CD4-positive, alpha-beta T cell treated with Interleukin-4 for 4 hours (primary cell): ENCODE data around the gene C1QTNF12.

Experiments used
- DNase-seq: peaks from one replicate; pipeline ENCODE4 v3.0.0-alpha.2; 2020

Gene C1QTNF12

DNA sequence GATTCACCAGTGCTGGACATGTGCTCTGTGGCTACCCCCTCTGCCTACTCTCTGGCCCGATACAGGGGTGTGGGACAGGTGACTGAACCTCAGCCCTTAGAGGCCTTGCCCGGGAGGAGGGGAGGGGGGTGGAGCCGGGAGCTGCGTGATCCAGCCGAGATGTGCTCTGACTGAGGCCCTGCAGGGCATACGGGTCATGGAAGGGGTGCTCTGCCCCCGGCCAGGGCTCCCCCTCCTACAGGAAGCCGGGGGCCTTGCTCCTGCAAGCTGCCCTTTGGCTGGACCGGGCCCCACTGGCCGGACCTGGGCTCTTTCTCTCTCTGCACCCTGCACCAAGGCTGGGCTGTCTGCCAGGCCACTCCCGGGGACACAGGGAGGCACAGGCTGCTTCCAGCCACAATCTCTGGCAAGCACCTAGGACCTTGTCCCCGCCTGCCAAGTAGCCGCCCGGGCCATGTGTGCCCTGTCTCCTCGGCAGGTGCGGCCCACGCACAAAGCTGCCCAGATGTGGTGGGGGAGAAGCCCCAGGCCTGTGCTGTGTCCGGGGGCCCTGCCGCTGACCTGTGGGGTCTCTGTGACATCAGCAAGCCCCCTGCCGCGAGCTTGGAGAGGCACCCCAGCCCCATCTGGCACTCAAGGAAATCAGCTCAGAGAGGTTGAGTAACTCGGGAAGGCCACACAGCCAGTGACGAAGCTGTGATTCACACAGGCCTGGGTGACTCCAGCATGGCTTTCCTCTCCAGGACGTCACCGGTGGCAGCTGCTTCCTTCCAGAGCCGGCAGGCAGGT is 35.2 kb upstream of the C1QTNF12 start:
- no peak for DNase-seq

DNA sequence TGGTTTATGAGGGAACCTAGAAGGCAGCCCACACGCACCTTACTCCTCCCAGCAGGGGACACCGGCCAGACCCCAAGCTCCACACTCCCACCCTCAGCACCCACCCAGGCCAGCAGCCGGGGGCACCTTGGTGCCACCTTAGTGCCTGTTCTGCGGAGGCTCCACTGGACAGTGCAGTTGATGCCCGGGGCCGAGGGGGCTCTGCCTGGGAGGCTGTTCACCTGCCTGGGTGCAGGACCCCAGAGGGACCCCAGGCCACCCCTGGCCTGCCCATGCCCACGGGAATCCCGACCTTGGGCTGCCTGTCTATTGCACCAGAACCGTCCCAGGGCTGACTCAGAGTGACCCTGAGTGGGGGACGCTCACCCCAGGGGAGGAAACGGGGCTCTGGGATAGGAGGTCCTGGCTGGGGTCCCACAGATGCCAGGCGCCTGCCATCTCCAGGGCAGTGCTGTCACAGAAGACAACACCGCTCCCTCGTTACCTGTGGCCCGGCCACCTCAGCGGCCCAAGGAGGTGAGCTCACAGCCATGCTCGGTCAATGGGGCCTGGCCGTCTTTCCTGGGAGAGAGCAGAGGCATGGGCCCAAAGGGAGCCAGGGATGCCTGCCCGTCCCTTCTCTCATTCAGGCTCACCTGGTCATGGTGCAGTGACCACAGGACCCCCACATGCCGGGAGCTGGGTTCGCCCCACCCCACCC is 34.4 kb upstream of the C1QTNF12 start:
- DNase-seq = no peak

DNA sequence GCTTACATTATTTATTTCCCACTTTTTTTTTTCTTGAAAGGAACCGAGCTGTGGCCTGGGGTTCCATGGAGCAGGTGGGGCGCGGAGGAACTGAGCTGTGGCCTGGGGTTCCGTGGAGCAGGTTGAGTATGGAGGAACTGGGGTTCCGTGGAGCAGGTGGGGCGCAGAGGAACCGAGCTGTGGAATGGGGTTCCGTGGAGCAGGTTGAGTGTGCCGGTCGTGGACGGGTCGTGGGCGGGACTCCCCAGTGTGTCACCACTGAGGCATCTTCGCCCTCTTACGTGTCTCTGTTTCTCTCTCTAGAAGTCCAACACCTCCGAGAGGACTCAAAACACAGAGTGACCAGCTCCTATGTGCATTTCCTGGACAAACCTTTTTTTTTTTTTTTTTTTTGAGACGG is 32.5 kb upstream of the C1QTNF12 start:
- DNase-seq = no peak

DNA sequence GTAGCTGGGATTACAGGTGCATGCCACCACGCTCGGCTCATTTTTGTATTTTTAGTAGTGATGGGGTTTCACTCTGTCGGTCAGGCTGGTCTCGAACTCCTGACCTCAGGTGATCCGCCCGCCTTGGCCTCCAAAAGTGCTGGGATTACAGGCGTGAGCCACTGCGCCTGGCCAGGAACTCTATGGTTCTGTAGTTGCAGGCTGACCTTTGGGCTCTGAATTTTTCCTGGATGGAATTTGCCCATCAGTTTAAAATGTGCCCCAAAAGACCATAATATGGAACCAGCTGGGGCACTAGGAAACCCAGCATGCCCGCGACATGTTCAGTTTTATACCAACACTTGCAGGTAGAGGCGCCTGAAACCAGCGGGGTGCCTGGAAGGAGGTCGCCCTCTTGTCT is 32.1 kb upstream of the C1QTNF12 start:
- DNase-seq = no peak

DNA sequence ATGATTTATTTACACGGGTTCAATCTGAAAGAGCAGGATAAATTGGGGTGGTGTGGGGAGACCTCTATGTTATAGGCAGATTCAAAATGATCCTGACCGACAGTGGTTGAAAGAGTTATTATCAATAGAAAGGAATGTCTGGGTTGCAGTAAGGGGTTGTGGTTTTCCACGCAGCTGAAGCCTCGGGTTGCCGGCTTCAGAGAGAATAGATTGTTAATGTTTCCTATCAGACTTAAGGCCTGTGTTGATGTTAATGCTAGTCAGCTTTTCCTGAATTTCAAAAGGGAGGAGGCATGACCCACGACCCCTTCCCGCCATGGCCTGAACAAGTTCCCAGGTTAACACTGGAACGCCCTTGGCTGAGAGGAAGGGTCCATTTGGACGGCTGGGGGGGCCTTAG is 29.3 kb upstream of the C1QTNF12 start:
- no peak for DNase-seq

DNA sequence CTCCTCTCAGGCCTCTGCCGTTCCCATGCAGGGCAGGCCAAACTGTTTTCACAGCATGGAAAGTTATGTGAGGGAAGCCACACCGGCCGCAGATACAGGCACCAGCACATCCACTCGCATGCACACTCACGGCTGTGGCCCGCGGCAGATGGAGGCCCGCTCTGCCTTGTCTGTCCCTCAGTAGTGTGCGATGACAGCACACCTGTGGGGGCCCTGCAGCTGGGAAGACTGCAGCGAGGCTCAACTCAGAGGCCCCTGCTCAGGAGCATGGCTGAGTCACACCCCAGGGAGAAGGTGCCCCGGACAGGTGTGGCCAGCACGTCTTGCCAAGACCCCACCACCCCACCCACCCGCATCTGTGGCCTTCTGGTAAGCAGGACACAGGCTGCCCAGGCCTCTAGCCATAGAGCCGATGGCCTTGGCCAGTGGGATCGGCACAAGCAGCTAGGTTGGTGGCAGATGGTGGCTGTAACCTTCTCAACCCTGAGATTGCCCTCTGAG is 28.5 kb upstream of the C1QTNF12 start:
- no peak for DNase-seq

DNA sequence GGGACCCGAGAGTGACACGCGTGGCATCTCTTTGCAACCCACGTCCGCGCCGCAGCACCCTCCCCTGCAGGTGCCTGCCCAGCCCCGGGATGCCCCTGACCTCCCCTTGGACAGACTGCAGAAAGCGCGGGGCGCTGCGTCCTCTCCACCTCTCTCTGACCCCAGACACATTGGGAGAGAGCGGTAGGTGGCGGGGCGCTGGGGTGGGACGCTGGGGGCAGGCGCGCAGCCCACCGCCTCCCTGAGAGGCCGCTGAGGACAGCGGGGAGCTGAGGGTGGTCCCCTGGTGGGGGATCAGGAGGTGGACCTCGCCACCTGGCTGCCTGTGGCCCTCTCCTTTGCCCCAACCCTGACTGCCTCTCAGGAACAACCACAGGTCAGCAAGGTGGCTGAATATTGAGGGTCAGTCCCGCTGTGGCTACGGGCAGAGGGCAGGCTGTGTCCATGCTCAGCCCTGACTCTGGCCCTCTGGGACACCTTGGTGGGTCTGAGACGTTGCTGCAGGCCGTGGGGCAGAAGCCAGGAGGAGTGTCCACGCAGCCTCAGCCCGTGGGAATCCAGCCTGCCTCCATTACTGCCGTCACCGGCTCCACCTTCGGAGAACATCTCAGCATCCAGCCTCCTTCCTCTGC is 27.9 kb upstream of the C1QTNF12 start:
- DNase-seq = no peak

DNA sequence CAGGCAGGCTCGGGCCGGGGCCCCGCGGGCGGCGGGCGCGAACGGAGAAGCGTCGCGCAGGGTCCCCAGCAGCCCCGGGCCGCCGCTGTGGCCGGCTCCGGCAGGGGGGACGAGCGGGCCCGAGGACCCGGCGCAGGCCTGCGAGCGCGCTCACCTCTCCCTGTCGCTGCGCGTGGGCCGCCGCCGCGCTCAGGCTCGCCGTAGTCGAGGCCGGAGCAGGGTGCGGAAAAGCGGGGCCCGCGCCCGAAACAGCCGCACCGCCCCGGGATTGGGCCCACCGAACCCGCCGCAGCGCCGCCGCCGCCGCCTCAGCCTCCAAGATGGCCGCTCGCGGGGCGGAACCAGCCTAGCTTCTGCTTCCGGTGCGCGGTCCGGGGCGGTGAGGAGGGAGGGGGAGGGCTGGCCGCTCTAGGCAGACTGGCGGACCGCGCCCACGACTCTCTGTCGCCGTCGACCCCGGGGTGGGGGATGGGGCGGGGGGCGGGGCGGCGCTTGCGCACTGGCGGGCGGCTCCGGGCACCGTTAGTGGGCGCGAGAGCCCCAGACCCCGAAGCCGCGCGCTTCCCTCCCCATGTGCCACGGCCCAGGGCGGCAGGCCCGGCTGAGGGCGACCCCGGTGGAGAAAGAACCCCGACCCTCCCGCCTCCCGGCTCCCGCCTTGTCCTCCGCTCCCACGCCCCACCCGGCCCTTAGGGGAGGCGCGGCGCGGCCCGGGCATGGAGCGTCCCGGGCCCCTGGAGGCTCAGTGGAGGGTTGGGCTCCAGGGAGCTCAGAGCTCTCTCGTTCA is 27.2 kb upstream of the C1QTNF12 start, which contains the start of gene UBE2J2:
TSS of gene UBE2J2 (minus strand) at position 343 of the 787 bp plus-strand sequence. CDS start 5,862 bp downstream, outside the sequence.
- DNase-seq = peak; percentile 91

DNA sequence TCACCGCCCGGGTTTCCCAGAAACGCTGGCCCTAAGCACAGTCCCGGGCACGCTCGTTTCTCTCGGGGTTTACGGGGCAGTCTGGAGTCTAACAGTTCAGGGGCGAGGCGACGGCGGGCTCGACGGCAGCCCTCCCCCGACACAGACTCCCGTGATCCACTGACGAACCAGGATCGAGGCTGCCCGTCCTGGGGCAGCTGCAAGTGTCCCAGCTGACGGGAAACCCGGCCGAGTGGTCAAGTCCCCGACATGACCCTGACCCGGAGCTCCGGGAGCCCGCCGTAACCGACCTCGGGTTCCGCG is 26.6 kb upstream of the C1QTNF12 start:
- no peak for DNase-seq

DNA sequence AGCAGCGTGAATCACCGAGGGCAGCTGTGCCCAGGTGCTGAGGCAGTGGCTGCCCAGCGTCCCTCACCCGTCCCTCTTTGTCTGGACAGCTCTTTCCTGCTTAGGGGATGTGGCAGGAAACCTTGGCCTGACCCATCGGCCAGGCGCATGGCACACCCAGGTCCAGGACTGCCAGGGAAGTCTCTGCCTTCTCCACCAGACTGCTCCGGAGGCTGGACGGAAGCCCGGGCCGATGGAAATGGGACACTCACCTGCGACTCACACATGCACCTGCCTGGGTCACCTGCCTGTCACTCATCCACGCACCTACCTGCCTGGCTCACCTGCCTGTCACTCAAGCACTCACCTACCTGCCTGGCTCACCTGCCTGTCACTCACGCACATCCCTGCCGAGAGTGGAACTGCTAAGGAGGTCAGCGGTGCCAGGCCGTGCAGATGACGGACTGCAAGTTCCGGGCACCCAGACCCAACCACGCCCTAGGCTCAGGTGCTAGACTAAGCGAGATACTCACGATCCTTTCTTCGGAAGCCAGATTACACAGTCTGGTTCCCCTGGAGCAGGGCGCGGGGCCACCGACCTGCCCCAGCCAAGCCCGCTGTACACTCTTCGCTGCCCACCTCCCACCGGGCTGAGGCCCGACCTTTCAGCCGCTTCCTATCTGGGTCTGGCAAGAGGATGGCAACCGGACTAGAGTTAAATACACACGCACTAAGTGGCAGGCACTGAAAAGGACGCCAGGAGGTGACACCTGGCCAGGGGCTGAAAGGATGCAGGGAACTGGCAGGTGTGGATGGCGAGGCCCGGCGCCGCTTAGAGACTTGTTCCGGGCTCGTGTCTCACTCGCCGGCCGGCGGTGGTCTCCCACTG is 26.1 kb upstream of the C1QTNF12 start:
- DNase-seq = no peak

DNA sequence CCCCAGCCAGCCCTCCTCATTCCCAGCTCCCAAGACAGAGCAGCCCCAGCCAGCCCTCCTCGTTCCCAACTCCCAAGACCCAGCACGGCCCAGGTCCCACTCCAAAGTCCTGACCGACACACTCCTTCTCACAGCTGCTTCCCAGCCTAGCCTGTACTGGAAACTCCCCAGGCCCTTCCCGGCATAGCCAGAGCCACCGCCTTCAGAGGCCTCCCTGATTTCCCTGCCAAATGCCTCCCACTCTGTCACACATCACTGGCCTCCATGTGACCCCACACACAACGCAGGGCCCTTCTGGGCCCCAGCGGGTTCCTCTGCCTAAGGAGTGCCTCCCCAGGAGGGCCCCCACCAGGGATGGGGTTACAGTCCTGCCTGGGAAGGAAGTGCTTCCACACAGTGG is 24.3 kb upstream of the C1QTNF12 start:
- DNase-seq = no peak

DNA sequence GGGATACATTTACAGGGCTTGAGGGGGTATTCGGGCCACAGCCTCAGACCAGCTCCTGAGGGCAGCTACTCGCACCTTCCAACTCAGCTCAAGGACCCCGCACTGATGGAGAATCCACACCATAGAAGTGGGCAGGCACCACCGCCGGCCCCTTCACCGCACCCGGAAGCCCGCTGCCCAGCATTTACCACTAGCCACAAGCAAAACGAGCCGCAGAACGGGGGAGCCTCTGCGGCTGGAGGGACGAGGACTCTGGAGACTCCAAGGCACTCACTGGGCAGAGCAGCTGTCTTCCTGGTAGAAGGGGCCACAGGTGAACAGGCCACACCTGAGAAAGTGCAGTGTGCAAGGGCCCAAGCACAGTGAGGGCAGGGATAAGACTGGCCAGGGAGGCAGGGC is 21.8 kb upstream of the C1QTNF12 start:
- DNase-seq = no peak

DNA sequence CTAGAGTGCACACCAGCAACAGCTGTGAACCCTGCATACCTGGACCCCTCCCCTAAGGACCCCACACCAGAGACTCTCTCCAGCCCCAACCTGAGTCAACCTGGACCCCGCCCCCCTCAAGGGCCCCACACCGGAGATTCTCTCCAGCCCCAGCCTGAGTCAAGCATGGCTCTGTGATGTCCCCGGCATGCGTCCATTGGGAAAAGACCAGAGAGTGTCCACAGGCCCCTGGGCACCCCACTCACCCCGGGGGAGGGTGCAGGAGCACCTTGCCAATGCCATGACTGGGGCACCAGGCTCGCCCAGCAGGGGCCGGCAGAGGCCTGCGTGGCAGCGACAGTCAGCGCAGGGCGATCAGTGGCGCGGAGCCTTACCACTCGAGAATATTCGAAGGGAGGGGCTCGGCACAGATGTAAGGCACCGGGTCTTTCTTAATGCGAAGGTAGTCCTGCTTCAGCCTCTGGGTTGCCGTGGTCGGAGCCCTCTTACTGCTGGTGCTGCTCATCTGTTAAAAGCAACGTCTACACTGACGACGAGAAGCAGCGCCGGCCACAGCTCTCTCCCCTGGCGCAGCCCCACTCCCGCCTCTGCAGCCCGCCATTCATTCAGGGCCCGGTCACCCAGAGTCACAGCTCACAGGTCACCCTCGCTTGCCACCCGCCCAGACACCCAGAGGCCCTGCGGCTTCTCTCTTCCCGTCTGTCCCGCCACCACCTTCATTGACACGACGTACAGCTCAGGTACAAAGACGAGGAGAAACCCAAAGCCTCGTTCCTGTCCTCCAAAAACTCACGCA is 21.2 kb upstream of the C1QTNF12 start:
- no peak for DNase-seq

DNA sequence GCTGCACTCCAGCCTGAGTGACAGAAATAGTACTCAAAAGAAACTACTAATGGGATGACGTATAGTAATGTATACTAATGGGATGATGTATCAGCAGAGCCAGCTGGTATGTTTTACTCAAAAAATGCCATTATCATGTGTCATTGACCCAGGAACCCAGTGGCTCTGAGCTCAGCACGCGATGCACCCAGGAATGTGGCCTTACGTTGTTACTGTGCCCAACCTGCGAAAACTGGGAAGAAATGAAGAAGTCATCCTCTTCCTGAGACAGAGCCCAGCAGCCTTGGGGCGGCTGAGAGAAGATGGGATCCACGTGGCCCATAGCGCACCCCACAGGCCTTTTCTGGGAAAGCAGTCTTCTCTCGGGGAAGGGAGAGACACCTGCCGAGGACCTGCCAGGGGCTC is 18.3 kb upstream of the C1QTNF12 start:
- DNase-seq = no peak

DNA sequence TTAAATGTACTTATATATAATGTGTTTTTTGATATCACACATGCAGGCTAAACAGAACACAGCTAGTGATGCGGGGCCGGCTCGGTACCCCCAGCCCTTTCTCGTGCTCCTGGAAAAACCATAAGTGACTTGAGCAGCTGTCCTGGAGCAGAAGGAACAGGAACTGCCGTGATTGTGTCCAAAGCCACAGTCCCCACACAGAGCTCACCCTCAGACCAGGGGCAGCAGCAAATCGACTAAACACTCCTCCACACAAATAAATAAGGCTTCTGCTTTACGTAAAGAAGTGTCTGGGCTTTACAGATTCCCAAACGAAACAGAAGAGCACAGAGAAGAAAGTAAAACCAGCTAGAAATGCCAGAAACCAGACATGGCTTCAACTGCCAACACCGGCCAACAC is 17.5 kb upstream of the C1QTNF12 start:
- DNase-seq = no peak

DNA sequence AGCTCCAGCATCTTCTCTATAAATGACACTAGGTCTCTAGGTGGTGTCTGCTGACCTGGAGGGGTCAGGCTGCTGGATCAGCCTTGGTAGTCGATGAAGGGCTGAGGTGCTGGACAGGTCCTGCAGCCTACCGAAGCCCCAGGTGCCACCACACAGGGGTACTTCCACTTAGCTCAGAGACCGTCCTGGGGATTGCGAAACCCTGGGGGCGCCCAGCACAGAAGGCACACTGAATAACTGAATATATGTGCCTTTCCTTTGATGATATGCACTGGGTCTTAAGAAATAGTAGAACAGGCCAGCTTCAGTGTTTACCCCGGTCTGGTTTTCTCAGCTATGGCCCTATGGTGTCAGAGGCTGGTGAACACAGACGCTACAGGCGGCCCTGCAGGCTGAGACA is 16.2 kb upstream of the C1QTNF12 start:
- DNase-seq = no peak

DNA sequence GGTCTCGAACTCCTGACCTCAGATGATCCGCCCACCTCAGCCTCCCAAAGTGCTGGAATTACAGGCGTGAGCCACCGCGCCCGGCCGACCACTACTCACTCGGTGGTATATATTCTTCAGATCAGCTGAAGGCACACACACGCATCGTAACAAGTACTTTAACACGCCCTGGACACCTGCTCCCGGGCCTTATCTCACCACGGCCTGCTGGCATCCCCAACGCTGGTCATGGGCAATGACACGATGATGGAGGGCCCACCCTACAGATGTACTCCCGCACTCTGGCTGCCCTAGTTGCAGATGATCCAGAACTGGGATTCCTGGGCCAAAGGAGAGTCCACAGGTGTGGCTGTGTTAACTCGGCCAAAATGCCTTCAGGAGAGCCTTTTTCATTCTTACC is 15.5 kb upstream of the C1QTNF12 start:
- DNase-seq = no peak

DNA sequence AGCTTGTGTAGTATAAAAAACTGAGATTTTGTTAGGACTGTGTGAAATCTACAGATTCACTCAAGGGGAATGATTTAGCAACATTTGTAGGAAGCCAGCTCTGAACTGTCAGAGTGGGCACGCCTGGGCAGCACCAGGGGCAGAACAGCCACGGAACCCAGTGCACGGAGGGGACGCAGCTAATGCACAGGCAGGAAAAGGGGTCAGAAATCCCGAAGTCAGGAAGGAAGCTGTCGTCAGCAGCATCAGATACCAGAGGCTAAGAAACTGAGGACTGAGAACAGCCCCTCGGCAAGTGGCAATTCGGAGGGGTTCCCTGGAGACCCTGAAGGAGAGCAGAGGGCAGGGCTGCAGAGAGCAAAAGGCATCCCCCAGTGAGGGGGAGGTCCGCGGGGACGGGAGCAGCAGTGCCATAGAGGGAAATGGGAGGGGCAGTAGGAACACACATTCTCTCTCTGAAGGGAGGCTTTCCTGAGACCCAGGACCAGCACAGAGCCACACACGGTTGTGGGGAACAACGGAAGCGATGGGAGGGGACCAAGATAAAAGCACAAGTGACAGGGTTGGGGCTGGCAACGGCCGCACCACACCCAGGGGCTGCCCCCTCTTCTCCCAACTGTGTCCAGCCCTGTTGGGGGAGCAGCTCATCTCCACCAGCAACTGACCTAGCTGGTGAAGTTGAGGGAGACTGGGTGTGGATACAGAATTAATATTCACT is 14.5 kb upstream of the C1QTNF12 start:
- no peak for DNase-seq

DNA sequence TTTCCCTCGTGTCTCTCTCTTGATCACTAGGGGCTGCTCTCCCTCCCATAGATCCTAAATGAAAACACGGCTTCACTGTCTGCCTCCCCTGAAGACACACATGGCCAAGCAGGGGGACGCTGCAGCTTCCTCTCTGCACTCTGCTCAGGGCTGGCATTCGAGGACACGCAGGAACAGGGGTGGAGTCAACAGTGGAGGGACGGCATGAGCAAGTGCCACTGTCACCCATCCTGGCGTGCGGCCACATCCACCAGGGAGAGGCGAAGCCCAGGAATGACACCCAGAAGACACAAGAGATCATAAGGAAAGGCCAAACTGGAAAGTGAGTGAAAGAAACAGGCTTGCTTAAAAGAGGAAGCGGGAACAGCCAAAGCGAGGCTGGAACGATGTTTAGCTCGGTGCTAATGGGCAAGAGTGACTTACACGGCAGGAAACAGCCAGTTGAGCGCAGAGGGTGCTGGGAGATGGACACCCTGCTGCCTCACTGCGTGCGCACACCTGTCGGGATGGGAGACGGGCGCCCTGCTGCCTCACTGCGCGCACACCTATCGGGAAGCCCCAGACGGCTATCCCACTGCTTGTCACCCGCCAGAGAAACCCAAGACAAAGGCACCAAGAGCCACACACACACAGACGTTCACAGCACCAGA is 13.6 kb upstream of the C1QTNF12 start:
- no peak for DNase-seq

DNA sequence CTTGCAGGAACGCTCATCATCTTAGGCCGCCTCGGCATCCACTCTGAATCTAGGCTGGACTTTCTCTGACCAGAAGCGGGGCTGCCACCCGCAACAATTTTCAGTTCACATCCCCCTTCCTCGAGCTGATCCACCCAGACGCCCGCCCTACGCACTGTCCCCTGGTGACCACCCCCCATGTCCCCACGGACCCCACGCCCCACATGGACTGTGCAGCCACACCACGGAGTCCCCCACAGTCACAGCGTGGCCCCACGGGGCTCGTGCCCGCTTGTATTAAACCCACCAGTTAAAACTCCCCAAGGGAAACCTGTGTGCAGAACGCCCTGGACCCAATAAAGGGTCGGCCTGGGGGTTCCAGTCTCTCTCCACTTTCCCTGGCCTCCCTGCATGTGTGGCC is 13.0 kb upstream of the C1QTNF12 start:
- DNase-seq = no peak
